Breast epithelium (tissue), 3 donors: Measurements from ENCODE around the gene GRIA3.

Experiments
- CTCF ChIP-seq, 3 donors: fragments of 450-650 bp; IDR thresholded peaks; one replicate each; pipeline ENCODE4 v1.5.1; 2016 to 2017; ENCODE audit warnings: antibody characterized with exemption in 3 of 3, mild to moderate bottlenecking in 3 of 3, moderate library complexity in 3 of 3
- POLR2A ChIP-seq: fragments of 450-650 bp; IDR thresholded peaks from one replicate; pipeline ENCODE4 v1.6.1; 2016; ENCODE audit warnings: antibody characterized with exemption, mild to moderate bottlenecking, moderate library complexity
- POLR2AphosphoS5 ChIP-seq, 3 donors: sonication (generic); formaldehyde crosslinking; IDR thresholded peaks; one replicate each; pipeline ENCODE4 v1.6.1; 2017; ENCODE audit warnings: antibody characterized with exemption in 3 of 3

- TF ChIP-seq POLR2A (no peak), CTCF (IDR thresholded peaks at IDR 0.05) (no peak), POLR2AphosphoS5 (IDR thresholded peaks at IDR 0.05) (no peak)
These were observed 147.3 kb downstream of the GRIA3 start for GRCh38 chrX:123331349-123331748.
